ENCODE results near the gene PFDN1.
"Not testable (repeated sequence)": the region's sequence is repeated elsewhere in the genome, so short reads cannot be mapped to it uniquely, and the experiment has no call there.

Gene PFDN1

GRCh38 chr5:140205952-140206351, 96.9 kb downstream of the PFDN1 start:
- DNase-seq: no peak

GRCh38 chr5:140205216-140205615, 97.7 kb downstream of the PFDN1 start:
- peak; percentile 26 for DNase-seq

GRCh38 chr5:140202610-140203009, 100.3 kb downstream of the PFDN1 start:
- no peak for DNase-seq

- no peak for DNase-seq
These were observed 100.8 kb downstream of the PFDN1 start for GRCh38 chr5:140202078-140202477.

GRCh38 chr5:140198915-140199314, 104.0 kb downstream of the PFDN1 start:
- not testable (repeated sequence) for DNase-seq

GRCh38 chr5:140197023-140197422, 105.9 kb downstream of the PFDN1 start:
- no peak for DNase-seq

GRCh38 chr5:140196115-140196814, 106.6 kb downstream of the PFDN1 start:
- no peak for DNase-seq

Data from kidney glomerular epithelial cell (primary cell).